Stimulated activated naive CD8-positive, alpha-beta T cell treated with anti-CD3 and anti-CD28 coated beads, Interleukin-15, Interleukin-2, amounts not matched to agents 100 U/mL and 50 U/mL, for 24 hours (primary cell): ENCODE measurements around the gene FES.
"Not testable (repeated sequence)": the region's sequence is repeated elsewhere in the genome, so short reads cannot be mapped to it uniquely, and the experiment has no call there.

Experiments
- ATAC-seq: fragments of 150-1000 bp; cut with Tn5 transposase; one replicate; pipeline ENCODE4 v1.10.0; 2021
- DNase-seq: peaks from one replicate; pipeline ENCODE4 v3.0.0; 2021

The FES gene

DNA sequence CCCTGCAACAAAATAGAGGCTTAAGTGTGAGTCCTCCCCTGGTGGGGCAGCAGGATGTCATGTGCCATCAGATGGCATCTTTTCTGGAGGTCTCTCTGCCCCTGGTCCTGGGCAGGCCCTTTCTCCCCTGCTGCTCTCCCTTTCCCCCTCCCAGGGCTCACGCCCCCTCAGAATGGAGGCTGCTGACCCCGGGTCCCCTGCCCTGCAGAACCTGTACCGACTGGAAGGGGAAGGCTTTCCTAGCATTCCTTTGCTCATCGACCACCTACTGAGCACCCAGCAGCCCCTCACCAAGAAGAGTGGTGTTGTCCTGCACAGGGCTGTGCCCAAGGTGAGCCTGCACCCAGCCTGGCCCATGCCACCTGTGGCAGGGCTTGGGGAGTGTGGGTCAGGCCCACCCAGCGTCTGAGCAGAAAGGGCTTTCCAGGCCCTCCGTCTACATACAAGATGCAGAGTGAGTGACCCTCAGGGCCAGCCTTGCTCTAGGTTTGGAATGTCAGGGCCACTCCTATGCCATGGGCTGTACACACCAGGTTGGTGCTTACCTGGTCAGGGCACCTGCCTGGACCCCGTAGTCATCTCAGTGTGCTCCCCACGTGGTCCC, 7.1 kb downstream of the FES start:
- no peak for ATAC-seq
- no peak for DNase-seq

GRCh38 chr15:90892023-90892422, 7.7 kb downstream of the FES start:
- ATAC-seq = no peak
- no peak for DNase-seq

GRCh38 chr15:90892498-90893174, 8.3 kb downstream of the FES start:
- DNase-seq (no peak), ATAC-seq (no peak)

- DNase-seq = peak; percentile 53
- ATAC-seq = peak; percentile 59
These were observed 9.1 kb downstream of the FES start for GRCh38 chr15:90893175-90894090.

DNA sequence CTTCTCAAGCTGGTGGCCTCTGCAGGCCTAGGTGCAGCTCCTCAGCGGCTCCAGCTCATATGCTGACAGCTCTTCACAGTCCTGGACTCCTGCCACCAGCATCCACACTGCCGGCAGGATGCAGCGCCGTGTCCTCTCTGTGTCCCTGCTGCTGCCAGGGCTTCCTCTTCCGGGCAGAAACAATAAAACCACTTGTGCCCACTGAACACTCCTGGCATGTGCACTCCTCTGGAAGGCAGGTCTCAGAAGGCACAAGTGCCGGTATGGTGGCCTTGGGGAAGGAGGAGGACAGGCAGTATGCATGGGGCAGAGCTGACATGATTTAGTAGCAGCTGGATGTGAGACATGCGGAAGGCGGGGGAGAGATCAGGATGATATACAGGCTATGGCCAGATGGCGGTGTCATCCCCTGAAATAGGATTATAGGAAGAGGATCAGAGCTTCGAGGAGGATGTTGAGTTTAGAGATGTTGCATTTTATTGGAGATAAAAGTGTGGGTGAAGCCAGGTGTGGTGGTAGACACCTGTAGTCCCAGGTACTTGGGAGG, 11.3 kb downstream of the FES start:
- DNase-seq (no peak), ATAC-seq (peak; percentile 30)

DNA sequence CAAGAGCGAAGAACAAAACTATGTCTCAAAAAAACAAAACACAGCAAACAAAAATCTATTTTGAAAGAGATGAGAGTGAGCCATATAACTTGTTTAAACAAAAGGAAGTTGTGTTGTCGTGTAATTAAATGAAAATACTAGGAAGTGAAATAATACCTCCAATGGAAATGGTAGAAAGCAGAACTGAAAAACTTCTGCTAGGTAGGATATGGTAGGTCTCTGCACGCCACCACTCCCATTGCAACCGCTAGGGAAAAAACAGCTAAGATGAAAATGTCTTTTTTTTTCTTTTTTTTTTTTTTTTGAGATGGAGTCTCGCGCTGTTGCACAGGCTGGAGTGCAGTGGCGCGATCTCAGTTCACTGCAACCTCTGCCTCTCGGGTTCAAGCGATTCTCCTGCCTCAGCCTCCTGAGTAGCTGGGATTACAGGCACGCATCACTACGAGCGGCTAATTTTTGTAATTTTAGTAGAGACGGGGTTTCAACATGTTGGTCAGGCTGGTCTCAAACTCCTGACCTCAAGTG, 12.9 kb downstream of the FES start:
- not testable (repeated sequence) for DNase-seq, ATAC-seq

- ATAC-seq = no peak
- no peak for DNase-seq
These were observed 17.1 kb downstream of the FES start for GRCh38 chr15:90901175-90902039.

- ATAC-seq = peak; percentile 85
- DNase-seq = peak; percentile 76
These were observed 17.9 kb downstream of the FES start for GRCh38 chr15:90902040-90902839.

GRCh38 chr15:90902840-90903732, 18.8 kb downstream of the FES start, which contains the start of gene MAN2A2:
MAN2A2 (plus strand) TSS chr15:90903302; CDS start chr15:90904208, 906 bp downstream.
- ATAC-seq (peak; percentile 71), DNase-seq (peak; percentile 86)

GRCh38 chr15:90903733-90904536, 19.6 kb downstream of the FES start:
- DNase-seq = peak; percentile 33
- ATAC-seq = no peak

DNA sequence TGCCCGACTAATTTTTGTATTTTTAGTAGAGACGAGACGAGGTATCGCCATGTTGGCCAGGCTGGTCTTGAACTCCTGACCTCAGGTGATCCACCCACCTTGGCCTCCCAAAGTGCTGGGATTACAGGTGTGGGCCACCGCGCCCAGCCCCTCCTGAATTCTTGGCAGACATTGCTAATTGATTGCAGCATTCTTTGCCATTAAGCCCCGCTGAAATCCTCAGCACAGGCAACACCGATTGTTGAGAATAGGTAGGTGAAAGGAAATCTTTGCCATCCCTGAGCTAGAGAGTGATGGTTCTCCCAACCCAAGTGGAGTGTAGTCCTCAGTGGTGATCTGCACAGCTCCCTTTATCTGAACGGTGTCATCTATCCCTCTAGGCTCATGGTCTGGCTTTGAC, 20.4 kb downstream of the FES start:
- ATAC-seq = no peak
- DNase-seq = no peak

DNA sequence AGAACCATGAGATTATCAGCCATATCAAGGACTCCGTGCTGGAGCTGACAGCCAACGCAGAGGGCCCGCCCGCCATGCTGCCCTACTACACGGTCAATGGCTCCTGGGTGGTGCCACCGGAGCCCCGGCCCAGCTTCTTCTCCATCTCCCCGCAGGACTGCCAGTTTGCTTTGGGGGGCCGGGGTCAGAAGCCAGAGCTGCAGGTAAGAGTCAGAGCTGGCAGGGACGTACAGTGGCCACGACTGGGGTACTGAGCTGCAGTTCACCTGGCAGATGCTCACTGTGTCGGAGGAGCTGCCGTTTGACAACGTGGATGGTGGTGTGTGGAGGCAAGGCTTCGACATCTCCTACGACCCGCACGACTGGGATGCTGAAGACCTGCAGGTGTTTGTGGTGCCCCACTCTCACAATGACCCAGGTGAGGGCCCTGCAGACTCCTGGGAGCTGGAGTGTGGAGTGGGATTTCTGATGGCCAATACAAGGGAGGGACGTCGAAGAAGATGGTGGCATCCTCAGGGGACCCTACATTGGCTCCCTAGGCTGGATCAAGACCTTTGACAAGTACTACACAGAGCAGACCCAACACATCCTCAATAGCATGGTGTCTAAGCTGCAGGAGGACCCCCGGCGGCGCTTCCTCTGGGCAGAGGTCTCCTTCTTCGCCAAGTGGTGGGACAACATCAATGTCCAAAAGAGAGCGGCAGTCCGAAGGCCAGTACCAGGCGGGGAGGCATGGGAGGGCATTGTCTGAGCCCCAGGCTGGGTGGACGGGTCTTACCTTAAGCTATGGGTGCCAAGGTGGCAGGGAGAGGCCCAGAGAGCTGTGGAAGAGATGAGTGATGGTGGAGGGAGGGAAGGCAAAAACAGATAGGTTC, 21.2 kb downstream of the FES start:
- ATAC-seq (no peak), DNase-seq (no peak)

GRCh38 chr15:90906181-90906849, 22.0 kb downstream of the FES start:
- ATAC-seq = no peak
- no peak for DNase-seq

GRCh38 chr15:90907051-90907660, 22.9 kb downstream of the FES start:
- DNase-seq (no peak), ATAC-seq (no peak)

- DNase-seq (no peak), ATAC-seq (no peak)
These were observed 23.7 kb downstream of the FES start for GRCh38 chr15:90907838-90908507.

DNA sequence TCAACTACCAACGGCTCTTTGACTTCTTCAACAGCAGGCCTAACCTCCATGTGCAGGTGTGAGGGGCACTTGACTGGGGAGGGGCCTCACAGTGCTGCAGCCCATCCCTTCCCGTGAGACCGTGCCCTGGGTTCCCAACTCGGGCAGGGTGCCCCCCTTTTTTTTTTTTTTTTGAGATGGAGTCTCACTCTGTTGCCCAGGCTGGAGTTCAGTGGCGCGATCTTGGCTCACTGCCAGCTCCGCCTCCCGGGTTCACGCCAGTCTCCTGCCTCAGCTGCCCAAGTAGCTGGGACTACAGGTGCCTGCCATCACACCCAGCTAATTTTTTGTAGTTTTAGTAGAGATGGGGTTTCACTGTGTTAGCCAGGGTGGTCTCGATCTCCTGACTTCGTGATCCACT, 25.1 kb downstream of the FES start:
- DNase-seq, ATAC-seq: not testable (repeated sequence)
